Colonic mucosa (tissue), 4 donors: ENCODE results near the gene DPP6. TPM values are rescaled to one million over a fixed set of nuclear protein-coding genes. Genes with fewer than 3 reads are reported as not detected.
A peak's percentile ranks its signal among the peaks of the same experiment; 100 is the strongest.

ENCODE experiments used
- DNase-seq: peaks from one replicate; pipeline ENCODE4 v3.0.0-alpha.2; 2020
- H3K27ac ChIP-seq: fragments of 200-600 bp; one replicate; pipeline ENCODE4 v1.8.0; 2021
- H3K27me3 ChIP-seq: fragments of 200-600 bp; one replicate; pipeline ENCODE4 v1.8.0; 2021
- H3K36me3 ChIP-seq: fragments of 200-600 bp; one replicate; pipeline ENCODE4 v1.8.0; 2021
- H3K4me1 ChIP-seq: fragments of 200-600 bp; one replicate; pipeline ENCODE4 v1.8.0; 2021; ENCODE audit warnings: mild to moderate bottlenecking
- H3K4me3 ChIP-seq: fragments of 200-600 bp; one replicate; pipeline ENCODE4 v1.8.0; 2021
- H3K9ac ChIP-seq, 2 donors: one replicate each; pipeline ENCODE4 v1.7.0; 2013; ENCODE audit warnings: control low read depth in 2 of 2, low read depth in 2 of 2, low read length in 2 of 2
- H3K9me3 ChIP-seq: fragments of 200-600 bp; one replicate; pipeline ENCODE4 v1.8.0; 2021
- CTCF ChIP-seq: fragments of 200-600 bp; IDR thresholded peaks from one replicate; pipeline ENCODE4 v1.8.0; 2022; ENCODE audit warnings: antibody characterized with exemption, mild to moderate bottlenecking
- intact Hi-C: fragments of 100-400 bp; cut with DNase I; formaldehyde crosslinking; loops from one replicate; pipeline ENCODE4 v1.14.1; 2022
- total RNA-seq, 2 donors: library from RNA; stranded (reverse); fragmentation: NEBNext Ultra II Directional in 1 of 2; extraction: Animal tissue kit (Norgen Biotek cat#: 25700) in 1 of 2; gene quantifications; one replicate each; pipeline ENCODE4 v1.2.1, GENCODE V29; 2021
- donor health status: healthy.
- donor health status: DM: no; HTN: no; CAD: no.
- donor health status: DM: no; HTN: no; CAD: no.

Gene DPP6
- total RNA-seq, 2 donors from 2014 or later, result 0.17 to 3.9 TPM

- no peak overlapping the region for H3K4me3 ChIP-seq
- no peaks in the 10 kb centered on the region for H3K9me3 ChIP-seq
- H3K36me3 ChIP-seq, result no peaks in the 10 kb centered on the region
- TF ChIP-seq CTCF, result peak; percentile 57
- intact Hi-C loops, result no loop called here
- no peak for DNase-seq
- no peak overlapping the region for H3K9ac ChIP-seq
- no peaks in the 10 kb centered on the region for H3K4me1 ChIP-seq
- no peak overlapping the region for H3K27ac ChIP-seq
- H3K27me3 ChIP-seq, result no peaks in the 10 kb centered on the region
Measured at GRCh38 chr7:154503962-154504550, 451.9 kb downstream of the DPP6 start.

GRCh38 chr7:154504918-154505317 lies 452.7 kb downstream of the DPP6 start:
- no peak for DNase-seq
- intact Hi-C loops, result no loop called here
- TF ChIP-seq CTCF, result no peak
- Histone ChIP-seq H3K4me3 (no peak overlapping the region), H3K27ac (no peak overlapping the region), H3K27me3 (no peaks in the 10 kb centered on the region), H3K9me3 (no peaks in the 10 kb centered on the region), H3K9ac (no peak overlapping the region), H3K36me3 (no peaks in the 10 kb centered on the region), H3K4me1 (no peaks in the 10 kb centered on the region)

- H3K4me3 ChIP-seq, result no peak overlapping the region
- no peaks in the 10 kb centered on the region for H3K9me3 ChIP-seq
- no peak for DNase-seq
- no peaks in the 10 kb centered on the region for H3K27me3 ChIP-seq
- no peak overlapping the region for H3K27ac ChIP-seq
- no peaks in the 10 kb centered on the region for H3K36me3 ChIP-seq
- no peaks in the 10 kb centered on the region for H3K4me1 ChIP-seq
- intact Hi-C loops, result no loop called here
- no peak for TF ChIP-seq CTCF
- H3K9ac ChIP-seq, result no peak overlapping the region
Measured at GRCh38 chr7:154505362-154505761, 453.2 kb downstream of the DPP6 start.

- H3K36me3 ChIP-seq, result no peaks in the 10 kb centered on the region
- H3K4me3 ChIP-seq, result no peak overlapping the region
- no peak overlapping the region for H3K9ac ChIP-seq
- no peak overlapping the region for H3K27ac ChIP-seq
- no peaks in the 10 kb centered on the region for H3K27me3 ChIP-seq
- no peak for DNase-seq
- intact Hi-C loops, result no loop called here
- no peaks in the 10 kb centered on the region for H3K9me3 ChIP-seq
- H3K4me1 ChIP-seq, result no peaks in the 10 kb centered on the region
- no peak for TF ChIP-seq CTCF
Measured at GRCh38 chr7:154509192-154509591, 457.0 kb downstream of the DPP6 start.

- Histone ChIP-seq H3K4me1 (no peaks in the 10 kb centered on the region), H3K27ac (no peak overlapping the region), H3K9ac (no peak overlapping the region), H3K4me3 (no peak overlapping the region), H3K36me3 (no peaks in the 10 kb centered on the region), H3K27me3 (no peaks in the 10 kb centered on the region), H3K9me3 (no peaks in the 10 kb centered on the region)
- TF ChIP-seq CTCF, result no peak
- intact Hi-C loops, result no loop called here
- no peak for DNase-seq
Measured at GRCh38 chr7:154512121-154512833, 460.1 kb downstream of the DPP6 start.
